Activated naive CD8-positive, alpha-beta T cell treated with anti-CD3 and anti-CD28 coated beads, Interleukin-2, amount 10 ng/mL, durations not matched to agents 7 days and 5 days (primary cell): ENCODE results near the gene SMIM35. TPM values are rescaled to one million over a fixed set of nuclear protein-coding genes. Genes with fewer than 3 reads are reported as not detected.

Experiments
- ATAC-seq: fragments of 150-1000 bp; cut with Tn5 transposase; one replicate; pipeline ENCODE4 v1.10.0; 2021; ENCODE audit warnings: low read depth, moderate library complexity
- POLR2A ChIA-PET: fragments of 350-600 bp; sonication (Branson Sonifier 250); formaldehyde crosslinking; loops from one replicate; lab custom pipeline; 2021; ENCODE audit warnings: antibody characterized with exemption; lab: Charles Lee
- DNase-seq: peaks from one replicate; pipeline ENCODE4 v3.0.0; 2021
- H3K27ac Mint-ChIP-seq: one replicate; pipeline ENCODE4 v1.8.0; 2022; ENCODE audit warnings: mild to moderate bottlenecking, mixed read lengths
- H3K27me3 Mint-ChIP-seq: one replicate; pipeline ENCODE4 v1.8.0; 2022; ENCODE audit warnings: mild to moderate bottlenecking, moderate library complexity, mixed read lengths
- H3K36me3 Mint-ChIP-seq: one replicate; pipeline ENCODE4 v1.8.0; 2021; ENCODE audit warnings: mild to moderate bottlenecking, mixed read lengths
- H3K4me1 Mint-ChIP-seq: one replicate; pipeline ENCODE4 v1.8.0; 2021; ENCODE audit warnings: mixed read lengths
- H3K4me3 Mint-ChIP-seq: one replicate; pipeline ENCODE4 v1.8.0; 2022; ENCODE audit warnings: mild to moderate bottlenecking, moderate library complexity, mixed read lengths
- H3K9me3 Mint-ChIP-seq: one replicate; pipeline ENCODE4 v1.8.0; 2021; ENCODE audit warnings: mixed read lengths
- total RNA-seq, 2 experiments: library from RNA; stranded (reverse); gene quantifications; one replicate each; pipeline ENCODE4 v1.2.3, GENCODE V29; 2021

SMIM35 gene
- total RNA-seq, 2 experiments from 2014 or later = 3.0 to 3.1 TPM

DNA sequence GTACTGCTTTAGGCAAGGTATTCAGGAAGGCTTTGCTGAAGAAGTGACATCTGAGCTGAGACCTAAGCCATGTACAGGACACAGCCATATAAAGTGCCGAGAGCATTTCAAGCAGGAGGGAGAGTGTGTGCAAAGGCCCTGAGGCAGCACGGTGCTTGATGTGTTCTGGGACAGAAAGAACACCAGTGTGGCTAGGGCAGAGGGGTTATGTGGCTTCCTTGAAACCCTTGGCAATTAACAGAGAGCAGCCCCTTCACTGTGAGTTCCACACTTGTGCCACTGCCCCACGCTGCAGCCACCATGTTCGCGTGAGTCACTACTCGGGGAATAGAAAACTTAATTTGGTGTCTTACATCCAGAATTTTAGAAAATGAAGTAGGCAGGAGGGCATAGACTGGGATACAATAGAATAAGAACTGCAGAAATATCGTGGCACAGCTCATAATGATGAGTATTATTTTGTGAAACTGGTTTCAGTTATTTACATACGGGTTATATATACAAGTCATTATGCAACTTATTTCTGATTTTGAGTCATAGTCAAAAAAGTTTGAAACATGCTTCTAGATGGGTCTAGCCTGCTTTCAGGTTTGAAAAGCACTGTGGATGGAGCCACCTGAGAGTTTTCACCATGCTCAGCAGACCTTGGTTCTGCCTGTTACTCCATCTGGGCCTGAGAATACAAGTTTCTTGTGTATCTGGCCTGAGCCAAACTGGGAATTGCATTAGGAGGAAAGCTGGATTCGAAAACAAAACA lies 88.8 kb downstream of the SMIM35 start:
- peaks cover 80% of the 10 kb centered on the region for H3K4me1 Mint-ChIP-seq
- no peaks in the 10 kb centered on the region for H3K9me3 Mint-ChIP-seq
- DNase-seq (no peak), ATAC-seq (no peak)
- H3K27me3 Mint-ChIP-seq = no peaks in the 10 kb centered on the region
- H3K36me3 Mint-ChIP-seq = peaks cover 60% of the 10 kb centered on the region
- no peak overlapping the region for H3K4me3 Mint-ChIP-seq
- H3K27ac Mint-ChIP-seq = peak overlapping the region; percentile 96
- POLR2A ChIA-PET = interaction anchor here (2.6 to 32.4 kb wide), 5 partner anchors 9 to 54 kb away, joined by 22 to 608 read pairs (median 128); partner anchors contain the start of gene IL10RA

DNA sequence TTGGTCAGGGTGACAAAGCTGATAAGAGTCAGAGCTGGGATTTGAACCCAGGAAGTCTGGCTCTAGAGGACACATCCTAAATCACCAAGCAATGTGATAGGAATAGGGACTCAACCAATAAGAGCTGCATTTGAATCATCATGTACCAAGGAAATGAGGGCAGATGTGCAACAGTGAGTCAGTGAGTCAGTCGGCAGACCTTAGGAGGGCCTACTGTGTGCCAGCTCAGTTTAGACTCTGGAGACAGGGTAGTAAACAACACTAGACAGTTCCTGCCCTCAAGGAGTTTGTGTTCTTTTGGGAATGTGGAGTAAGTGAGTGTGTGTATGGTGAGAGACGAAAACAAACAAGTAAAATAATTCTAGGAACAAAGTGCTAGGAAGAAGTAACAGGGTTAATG lies 89.4 kb downstream of the SMIM35 start:
- Mint-ChIP-seq H3K9me3 (no peaks in the 10 kb centered on the region), H3K27ac (peak overlapping the region; percentile 96), H3K4me1 (peaks cover 80% of the 10 kb centered on the region), H3K27me3 (no peaks in the 10 kb centered on the region), H3K36me3 (peaks cover 66% of the 10 kb centered on the region), H3K4me3 (no peak overlapping the region)
- ATAC-seq (no peak), DNase-seq (no peak)
- POLR2A ChIA-PET = interaction anchor here (0.7 to 32.4 kb wide), 9 partner anchors 10 to 174 kb away, joined by 3 to 608 read pairs (median 7); partner anchors contain the start of gene IL10RA

DNA sequence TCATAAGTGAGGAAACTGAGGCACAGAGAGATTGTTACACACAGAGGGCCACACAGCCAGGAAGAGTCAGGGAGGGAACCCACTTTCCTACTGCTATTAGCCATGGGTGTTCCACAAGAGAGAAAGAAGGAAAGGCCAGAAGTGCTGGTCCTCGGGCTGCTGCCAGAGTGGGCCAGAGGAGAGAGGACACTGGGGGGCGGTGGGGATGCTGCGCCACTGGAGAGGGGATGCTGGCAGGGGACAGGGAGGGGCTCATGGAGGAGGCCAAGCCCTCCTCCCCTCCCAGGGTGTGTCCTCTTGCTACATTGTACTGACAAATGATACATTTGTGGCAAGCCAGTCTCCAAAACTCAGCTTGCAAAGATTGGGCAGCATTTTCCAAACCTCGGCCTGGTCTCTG lies 90.7 kb downstream of the SMIM35 start:
- DNase-seq = no peak
- H3K9me3 Mint-ChIP-seq = no peaks in the 10 kb centered on the region
- ATAC-seq = no peak
- POLR2A ChIA-PET = interaction anchor here (0.9 to 32.4 kb wide), 10 partner anchors 9 to 173 kb away, joined by 3 to 608 read pairs (median 8); partner anchors contain the start of gene IL10RA
- H3K4me1 Mint-ChIP-seq = peaks cover 78% of the 10 kb centered on the region
- H3K36me3 Mint-ChIP-seq = peaks cover 75% of the 10 kb centered on the region
- no peaks in the 10 kb centered on the region for H3K27me3 Mint-ChIP-seq
- peak overlapping the region; percentile 33 for H3K27ac Mint-ChIP-seq
- no peak overlapping the region for H3K4me3 Mint-ChIP-seq

DNA sequence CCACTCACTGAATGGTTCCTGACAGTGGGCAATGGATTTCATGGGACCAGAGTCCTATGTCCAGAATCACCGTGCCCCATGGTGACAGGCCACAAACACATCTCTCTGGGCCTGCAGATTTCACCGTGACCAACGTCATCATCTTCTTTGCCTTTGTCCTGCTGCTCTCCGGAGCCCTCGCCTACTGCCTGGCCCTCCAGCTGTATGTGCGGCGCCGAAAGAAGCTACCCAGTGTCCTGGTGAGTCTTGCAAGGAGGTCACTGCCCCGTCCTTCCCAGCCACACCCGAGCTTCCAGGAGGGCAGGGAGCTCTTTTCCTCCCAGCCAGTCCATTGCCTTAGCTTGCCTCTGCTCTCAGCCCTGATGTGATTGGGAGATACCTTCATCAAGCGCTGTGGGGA lies 91.3 kb downstream of the SMIM35 start:
- no peaks in the 10 kb centered on the region for H3K9me3 Mint-ChIP-seq
- ATAC-seq (no peak), DNase-seq (no peak)
- H3K4me3 Mint-ChIP-seq = no peak overlapping the region
- no peaks in the 10 kb centered on the region for H3K27me3 Mint-ChIP-seq
- H3K27ac Mint-ChIP-seq = peak overlapping the region; percentile 41
- H3K36me3 Mint-ChIP-seq = peaks cover 78% of the 10 kb centered on the region
- H3K4me1 Mint-ChIP-seq = peaks cover 82% of the 10 kb centered on the region
- POLR2A ChIA-PET = interaction anchor here (0.9 to 32.4 kb wide), 9 partner anchors 8 to 172 kb away, joined by 3 to 608 read pairs (median 9); partner anchors contain the start of genes FXYD2 and IL10RA

DNA sequence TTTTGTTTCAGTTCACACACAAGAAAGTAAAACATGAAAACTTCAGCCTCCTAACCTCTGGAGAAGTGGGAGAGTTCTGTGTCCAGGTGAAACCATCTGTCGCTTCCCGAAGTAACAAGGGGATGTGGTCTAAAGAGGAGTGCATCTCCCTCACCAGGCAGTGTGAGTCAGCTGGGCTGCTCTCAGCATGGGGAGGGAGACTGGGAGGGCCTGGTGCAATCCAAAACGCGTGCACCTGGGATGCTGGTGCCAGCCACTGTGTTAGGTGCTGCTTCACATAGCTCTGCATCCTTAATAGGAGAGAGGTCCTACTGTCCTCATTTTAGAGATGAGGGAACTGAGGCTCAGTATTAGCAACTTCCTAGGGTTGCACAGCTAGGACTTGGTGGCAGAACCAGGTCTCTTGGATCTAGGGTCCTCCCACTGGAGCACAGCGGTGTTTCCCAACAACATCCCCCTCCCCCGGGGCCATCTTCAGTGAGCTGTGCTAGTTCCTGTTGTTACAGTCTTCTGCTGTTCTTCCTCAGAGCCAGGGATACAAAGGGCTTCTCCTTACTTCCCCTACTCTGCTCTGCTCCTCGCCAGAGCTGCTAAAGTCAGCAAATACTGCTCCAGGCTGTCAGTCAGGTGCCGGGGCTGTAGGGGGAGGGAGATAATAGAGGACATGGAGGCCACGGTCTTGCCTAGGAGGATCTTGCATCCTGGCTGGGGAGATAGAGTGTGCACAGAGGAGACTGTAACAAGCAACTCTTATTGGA lies 92.6 kb downstream of the SMIM35 start:
- no peaks in the 10 kb centered on the region for H3K9me3 Mint-ChIP-seq
- H3K36me3 Mint-ChIP-seq = peaks cover 83% of the 10 kb centered on the region
- peak overlapping the region; percentile 56 for H3K4me3 Mint-ChIP-seq
- H3K27me3 Mint-ChIP-seq = no peaks in the 10 kb centered on the region
- ATAC-seq (no peak), DNase-seq (no peak)
- POLR2A ChIA-PET = interaction anchor here (1.2 to 32.4 kb wide), 8 partner anchors 8 to 170 kb away, joined by 4 to 608 read pairs (median 8); partner anchors contain the start of genes FXYD2 and IL10RA
- H3K4me1 Mint-ChIP-seq = peaks cover 83% of the 10 kb centered on the region
- peak overlapping the region; percentile 59 for H3K27ac Mint-ChIP-seq

DNA sequence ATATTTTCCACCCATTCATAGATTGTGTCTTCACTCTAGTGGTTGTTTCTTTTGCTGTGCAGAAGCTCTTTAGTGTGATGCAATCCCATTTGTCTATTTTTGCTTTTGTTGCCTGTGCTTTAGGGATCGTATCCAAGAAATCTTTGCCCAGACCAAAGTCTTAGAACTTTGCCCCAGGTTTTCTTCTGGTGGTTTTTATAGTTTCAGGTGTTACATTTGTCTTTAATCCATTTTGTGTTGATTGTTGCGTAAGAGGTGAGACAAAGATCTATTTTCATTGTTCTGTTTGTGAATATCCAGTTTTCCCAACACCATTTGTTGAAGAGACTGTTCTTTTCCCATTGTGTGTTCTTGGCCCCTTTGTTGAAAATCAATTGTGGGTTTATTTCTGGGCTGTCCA lies 94.1 kb downstream of the SMIM35 start:
- DNase-seq (no peak), ATAC-seq (no peak)
- Mint-ChIP-seq H3K36me3 (peaks cover 90% of the 10 kb centered on the region), H3K4me3 (peak overlapping the region; percentile 82), H3K4me1 (peaks cover 86% of the 10 kb centered on the region), H3K27ac (peak overlapping the region; percentile 75), H3K9me3 (no peaks in the 10 kb centered on the region), H3K27me3 (no peaks in the 10 kb centered on the region)
- POLR2A ChIA-PET = interaction anchor here (1.4 to 32.4 kb wide), 3 partner anchors 9 to 42 kb away, joined by 5 to 608 read pairs (median 25); no protein-coding TSS in a partner anchor

DNA sequence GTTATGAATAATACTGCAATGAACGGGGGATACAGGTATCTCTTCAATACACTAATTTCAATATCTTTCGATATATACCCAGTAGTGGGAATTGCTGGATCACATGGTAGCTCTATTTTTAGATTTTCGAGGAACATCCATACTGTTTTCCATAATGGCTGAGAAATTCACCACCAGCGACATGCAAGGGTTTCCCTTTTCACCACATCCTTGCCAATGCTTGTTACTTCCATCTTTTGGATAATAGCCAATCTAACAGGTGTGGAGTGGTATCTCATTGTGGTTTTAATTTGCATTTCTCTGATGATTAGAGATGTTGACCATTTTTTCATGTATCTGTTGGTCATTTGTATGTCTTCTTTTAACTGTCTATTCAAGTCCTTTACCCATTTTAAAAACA lies 94.6 kb downstream of the SMIM35 start:
- POLR2A ChIA-PET = interaction anchor here (1.0 to 32.4 kb wide), 4 partner anchors 10 to 59 kb away, joined by 3 to 608 read pairs (median 44); no protein-coding TSS in a partner anchor
- DNase-seq (no peak), ATAC-seq (no peak)
- no peaks in the 10 kb centered on the region for H3K27me3 Mint-ChIP-seq
- peaks cover 82% of the 10 kb centered on the region for H3K4me1 Mint-ChIP-seq
- peak overlapping the region; percentile 75 for H3K27ac Mint-ChIP-seq
- H3K9me3 Mint-ChIP-seq = no peaks in the 10 kb centered on the region
- peak overlapping the region; percentile 82 for H3K4me3 Mint-ChIP-seq
- peaks cover 90% of the 10 kb centered on the region for H3K36me3 Mint-ChIP-seq

DNA sequence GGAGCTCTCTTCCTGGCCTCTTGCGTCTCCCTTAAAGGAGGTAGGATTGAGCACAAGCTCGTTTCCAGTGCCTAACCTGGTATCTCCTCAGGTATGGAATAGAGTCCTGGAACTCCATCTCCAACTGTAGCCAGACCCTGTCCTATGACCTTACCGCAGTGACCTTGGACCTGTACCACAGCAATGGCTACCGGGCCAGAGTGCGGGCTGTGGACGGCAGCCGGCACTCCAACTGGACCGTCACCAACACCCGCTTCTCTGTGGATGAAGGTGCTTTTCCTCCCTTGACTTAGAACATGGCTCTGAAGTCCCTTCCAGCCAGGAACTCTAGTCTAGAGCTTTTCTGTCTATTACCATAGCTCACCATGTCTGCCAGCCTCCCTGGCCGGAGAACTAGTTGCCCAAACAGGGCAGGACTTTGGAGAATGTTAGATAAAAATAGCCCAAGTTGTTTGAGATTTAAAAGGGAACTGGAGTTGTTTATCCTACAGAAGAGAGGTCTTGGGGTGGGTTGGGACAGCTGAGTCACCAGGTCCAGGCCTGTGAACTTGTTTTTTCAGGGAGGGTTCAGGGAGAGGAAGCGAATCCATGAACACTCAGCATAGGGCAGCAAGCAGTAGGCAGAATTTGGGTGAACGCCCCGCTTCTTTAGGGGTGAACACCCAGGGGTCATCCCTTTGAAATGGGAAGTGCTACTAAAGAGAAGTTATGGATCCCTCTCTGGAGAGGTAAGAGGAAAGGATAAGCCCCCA lies 97.2 kb downstream of the SMIM35 start:
- peaks cover 85% of the 10 kb centered on the region for H3K36me3 Mint-ChIP-seq
- DNase-seq = no peak
- peak overlapping the region; percentile 87 for H3K4me3 Mint-ChIP-seq
- H3K4me1 Mint-ChIP-seq = peaks cover 70% of the 10 kb centered on the region
- H3K27me3 Mint-ChIP-seq = no peaks in the 10 kb centered on the region
- H3K27ac Mint-ChIP-seq = peak overlapping the region; percentile 74
- no peak for ATAC-seq
- POLR2A ChIA-PET = interaction anchor here (1.1 to 32.4 kb wide), 6 partner anchors 12 to 63 kb away, joined by 3 to 608 read pairs (median 77); no protein-coding TSS in a partner anchor
- H3K9me3 Mint-ChIP-seq = no peaks in the 10 kb centered on the region

DNA sequence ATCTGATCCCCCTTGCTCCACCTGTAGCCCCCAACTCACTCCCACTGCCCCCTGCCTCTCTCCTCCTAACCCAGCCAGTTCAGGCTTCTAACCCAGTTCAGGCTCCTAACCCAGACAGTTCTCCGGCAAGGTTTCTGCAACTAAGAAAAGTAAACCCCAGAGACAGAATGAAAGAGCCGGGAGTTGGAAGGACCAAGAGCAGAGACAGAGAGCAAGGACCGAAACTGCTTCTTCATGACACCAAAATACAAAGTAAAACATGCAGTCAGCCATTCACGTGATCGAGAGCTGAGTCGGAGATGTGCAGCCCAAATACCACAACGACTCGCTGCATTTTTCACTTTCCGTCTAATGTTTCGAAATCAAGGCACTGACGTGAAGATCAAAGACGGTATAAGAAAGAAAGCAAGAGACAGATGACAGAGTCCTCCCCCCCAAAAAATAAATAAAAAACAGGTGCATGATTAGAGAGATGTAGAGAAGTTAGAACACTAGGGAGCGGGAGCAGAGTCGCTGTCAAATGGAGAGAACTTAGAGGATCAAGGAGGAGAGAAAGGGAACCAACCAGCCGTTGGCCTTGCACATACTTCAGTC lies 99.7 kb downstream of the SMIM35 start:
- POLR2A ChIA-PET = interaction anchor here (1.1 to 32.4 kb wide), 12 partner anchors 11 to 170 kb away, joined by 3 to 608 read pairs (median 15); partner anchors contain the start of gene FXYD2
- H3K4me1 Mint-ChIP-seq = peaks cover 61% of the 10 kb centered on the region
- DNase-seq (peak; percentile 38), ATAC-seq (peak; percentile 29)
- H3K27me3 Mint-ChIP-seq = no peaks in the 10 kb centered on the region
- peak overlapping the region; percentile 83 for H3K27ac Mint-ChIP-seq
- no peaks in the 10 kb centered on the region for H3K9me3 Mint-ChIP-seq
- H3K4me3 Mint-ChIP-seq = peak overlapping the region; percentile 87
- peaks cover 75% of the 10 kb centered on the region for H3K36me3 Mint-ChIP-seq

DNA sequence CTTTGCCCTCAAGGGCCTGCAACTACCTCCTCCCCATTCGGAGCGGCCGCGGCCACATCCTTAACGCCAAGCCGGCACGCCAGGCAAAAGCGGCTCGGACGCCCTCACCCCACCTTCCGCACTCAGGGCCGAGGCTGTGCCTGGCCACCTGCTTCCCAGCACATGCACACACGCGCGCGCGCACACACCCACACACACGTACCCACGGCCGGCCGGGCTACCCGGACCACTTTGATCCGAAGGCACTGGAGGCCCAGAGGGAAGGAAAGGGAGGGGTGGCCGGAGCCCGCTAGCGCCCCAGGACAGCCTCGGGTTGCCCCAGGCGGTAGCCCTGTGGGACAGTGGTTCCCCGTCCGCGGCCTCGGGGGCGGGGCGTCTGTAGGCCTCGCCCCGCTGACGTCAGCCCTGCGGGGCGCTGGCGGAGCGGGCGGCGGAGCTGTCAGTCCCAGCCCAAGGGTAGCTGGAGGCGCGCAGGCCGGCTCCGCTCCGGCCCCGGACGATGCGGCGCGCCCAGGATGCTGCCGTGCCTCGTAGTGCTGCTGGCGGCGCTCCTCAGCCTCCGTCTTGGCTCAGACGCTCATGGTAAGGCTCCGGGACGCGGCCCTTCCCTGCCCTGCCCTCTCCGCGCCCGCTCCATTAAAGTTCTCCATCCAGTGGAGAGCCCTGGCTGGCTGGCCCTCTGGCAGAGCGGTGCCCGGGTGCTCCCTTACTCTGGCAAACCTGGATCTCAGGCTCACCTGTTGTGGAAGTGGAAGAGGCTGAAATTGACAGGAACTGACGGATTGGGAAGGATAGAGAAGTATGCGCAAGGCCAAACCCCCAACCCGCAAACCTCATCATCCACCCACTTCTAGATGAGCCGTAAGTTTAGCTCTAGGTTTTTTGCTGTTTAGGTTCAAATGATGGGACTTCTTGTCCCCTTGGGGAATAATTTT lies 100.5 kb downstream of the SMIM35 start, which contains the start of gene IL10RA:
Gene IL10RA, plus strand, starts transcription at position 442 of the 935 bp plus-strand sequence. Its CDS starts 74 bp downstream, at position 516.
- Mint-ChIP-seq H3K27ac (peak within 1 kb of the TSS; percentile 83), H3K4me1 (peaks cover 56% of the 10 kb centered on the region), H3K27me3 (no peaks in the 10 kb centered on the region), H3K4me3 (peak within 1 kb of the TSS; percentile 87), H3K36me3 (peaks cover 71% of the 10 kb centered on the region), H3K9me3 (no peaks in the 10 kb centered on the region)
- peak; percentile 89 for ATAC-seq
- peak; percentile 95 for DNase-seq
- POLR2A ChIA-PET = interaction anchor here (0.6 to 32.4 kb wide), 14 partner anchors 8 to 238 kb away, joined by 3 to 608 read pairs (median 12); partner anchors contain the start of genes FXYD2 and JAML

DNA sequence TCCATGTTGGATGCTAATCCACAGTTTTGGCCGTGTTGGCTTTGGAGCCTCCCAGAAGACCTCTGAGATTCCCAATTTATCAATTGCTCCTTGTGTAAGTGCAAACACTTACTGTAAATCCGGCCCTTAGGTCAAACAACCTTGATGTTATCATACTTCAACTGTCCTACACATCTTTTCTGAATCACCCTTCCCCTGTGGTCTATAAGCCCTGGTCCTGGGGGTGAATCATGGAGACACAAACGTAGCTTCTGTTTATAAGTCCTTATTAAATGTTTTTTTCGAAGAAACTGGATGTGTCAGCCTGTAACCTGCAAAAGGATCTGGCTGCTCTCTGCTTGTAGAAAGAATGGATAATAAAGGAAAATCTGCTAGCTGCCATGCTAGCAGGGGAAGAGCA lies 102.3 kb downstream of the SMIM35 start:
- Mint-ChIP-seq H3K36me3 (peaks cover 61% of the 10 kb centered on the region), H3K4me1 (peaks cover 53% of the 10 kb centered on the region), H3K4me3 (peak overlapping the region; percentile 87), H3K27ac (peak overlapping the region; percentile 4), H3K9me3 (no peaks in the 10 kb centered on the region), H3K27me3 (no peaks in the 10 kb centered on the region)
- POLR2A ChIA-PET = interaction anchor here (0.6 to 32.4 kb wide), 5 partner anchors 8 to 959 kb away, joined by 6 to 608 read pairs (median 90); no protein-coding TSS in a partner anchor
- ATAC-seq (no peak), DNase-seq (no peak)
